NCI-H2171 (cell line): Measurements from ENCODE around the gene EIF2AK3.
"Not testable (repeated sequence)": the region's sequence is repeated elsewhere in the genome, so short reads cannot be mapped to it uniquely, and the experiment has no call there.

Experiments used
- DNase-seq: peaks from one replicate; lab custom pipeline; 2025; lab: John Stamatoyannopoulos, UW

Gene EIF2AK3

DNA sequence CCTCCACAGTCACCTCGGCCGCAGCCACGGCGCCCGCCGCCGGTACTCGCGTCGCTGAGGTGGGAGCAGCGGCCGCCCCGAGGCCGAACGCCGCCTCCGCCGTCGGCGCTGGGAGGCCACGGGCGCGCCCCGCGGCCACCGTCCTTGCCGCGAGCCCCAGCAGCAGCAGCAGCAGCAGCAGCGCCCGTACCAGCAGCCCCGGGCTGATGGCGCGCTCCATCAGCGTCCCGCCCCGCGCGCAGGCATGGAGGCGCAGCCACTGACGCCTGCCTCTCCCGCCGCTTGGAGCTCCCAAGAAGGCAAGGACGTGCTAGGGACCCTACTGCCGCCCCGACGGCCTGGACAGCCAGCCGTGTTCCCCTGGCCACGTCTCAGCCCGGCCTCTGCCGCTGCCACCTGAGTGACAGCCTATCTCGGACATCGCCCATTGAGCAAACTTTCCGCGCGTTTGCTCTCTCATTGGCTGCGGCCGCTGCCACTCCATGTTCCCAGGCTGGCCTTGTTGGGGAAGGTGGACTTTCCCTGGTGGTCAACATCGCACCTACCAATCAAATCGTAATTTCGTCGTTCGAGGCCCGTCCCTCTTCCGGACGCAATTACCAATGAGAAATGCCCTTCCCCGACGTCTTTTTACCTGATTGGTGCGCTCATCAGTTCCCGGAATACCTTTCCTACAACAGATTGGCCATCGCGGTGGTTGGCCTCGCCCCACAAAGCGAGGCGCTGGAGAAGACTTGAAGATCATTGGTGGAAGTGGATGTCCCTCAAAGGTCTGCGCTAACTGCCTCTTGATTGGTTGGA is at the start of gene EIF2AK3:
Gene EIF2AK3 (minus strand): TSS at position 410 of the 801 bp plus-strand sequence. CDS start 190 bp downstream, at position 220.
- DNase-seq: peak; percentile 96

DNA sequence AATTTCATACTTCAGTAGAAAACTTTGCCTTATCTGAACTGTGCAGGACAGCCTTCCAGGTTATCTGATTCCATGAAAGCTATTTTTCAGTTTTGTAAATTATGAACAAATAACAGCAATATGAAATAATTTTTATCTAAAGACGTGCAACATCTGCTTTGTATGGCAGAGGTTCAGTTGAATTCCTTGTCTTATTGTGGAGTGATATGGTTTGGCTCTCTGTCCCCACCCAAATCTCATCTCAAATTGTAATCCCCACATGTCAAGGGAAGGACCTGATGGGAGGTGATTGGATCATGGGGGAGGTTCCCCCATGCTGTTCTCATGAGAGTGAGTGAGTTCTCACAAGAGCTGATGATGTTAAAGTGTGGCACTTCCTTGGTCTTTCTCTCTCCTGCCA is 46.1 kb upstream of the EIF2AK3 start:
- DNase-seq: no peak

DNA sequence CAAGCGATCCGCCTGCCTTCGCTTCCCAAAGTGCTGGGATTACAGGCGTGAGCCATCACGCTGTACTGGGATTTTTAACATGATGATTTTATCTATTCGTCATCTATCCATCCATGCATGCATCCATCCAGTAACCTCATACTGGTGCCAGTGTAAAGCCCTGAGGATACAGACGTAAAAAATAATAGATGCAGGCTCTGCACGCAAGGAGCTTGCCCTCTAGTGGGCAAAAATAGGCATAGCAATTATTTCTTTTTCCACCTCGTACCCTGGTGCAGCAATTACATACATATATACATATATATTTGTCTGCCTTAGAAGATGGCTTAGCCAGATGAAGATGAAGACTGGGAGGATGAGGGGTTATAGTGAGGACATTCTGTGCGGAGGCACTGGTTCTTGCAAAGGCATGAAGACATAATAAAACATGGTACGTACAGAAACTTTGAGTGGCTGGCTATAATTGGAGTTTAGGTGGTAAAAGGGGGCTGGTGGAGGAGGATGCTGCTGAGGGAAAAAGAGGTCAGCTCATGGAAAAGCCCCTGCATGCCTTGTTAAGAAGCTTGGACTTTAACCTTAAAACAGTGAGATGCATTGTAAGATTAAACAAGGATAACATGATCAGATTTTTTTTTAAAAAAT is 44.6 kb upstream of the EIF2AK3 start:
- DNase-seq: peak; percentile 9

DNA sequence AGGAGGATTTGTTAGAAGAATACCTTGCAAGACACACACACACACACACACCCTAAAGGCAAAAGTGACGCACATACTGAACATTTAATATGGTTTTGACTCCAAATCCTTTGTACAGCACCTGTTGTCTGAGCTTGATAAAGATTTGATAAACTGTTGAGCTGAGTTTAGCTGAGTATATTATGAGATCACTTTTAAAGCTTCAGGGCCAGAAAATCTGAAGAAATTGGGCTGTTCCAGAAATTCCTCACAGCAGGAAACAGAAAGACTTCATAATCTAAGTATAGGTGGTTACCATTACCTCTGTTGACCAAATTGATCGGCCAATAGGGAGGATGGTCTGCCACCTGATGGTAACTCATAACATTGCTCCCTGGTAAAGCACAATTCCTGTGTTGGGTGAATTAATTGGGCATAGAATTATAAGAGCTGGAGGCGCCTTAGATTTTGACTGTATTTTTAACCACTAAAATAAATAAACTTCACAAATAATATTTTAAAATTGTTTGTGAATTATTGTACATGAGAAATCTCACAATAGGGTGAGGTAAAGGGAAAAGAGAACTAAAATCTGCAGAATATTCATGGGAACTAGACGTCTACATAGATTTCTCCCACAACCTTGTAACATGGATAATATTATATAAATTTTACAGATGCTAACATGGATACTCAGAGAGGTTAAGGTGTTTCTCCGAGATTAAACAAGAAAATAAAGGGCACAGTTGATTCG is 42.4 kb upstream of the EIF2AK3 start:
- no peak for DNase-seq

DNA sequence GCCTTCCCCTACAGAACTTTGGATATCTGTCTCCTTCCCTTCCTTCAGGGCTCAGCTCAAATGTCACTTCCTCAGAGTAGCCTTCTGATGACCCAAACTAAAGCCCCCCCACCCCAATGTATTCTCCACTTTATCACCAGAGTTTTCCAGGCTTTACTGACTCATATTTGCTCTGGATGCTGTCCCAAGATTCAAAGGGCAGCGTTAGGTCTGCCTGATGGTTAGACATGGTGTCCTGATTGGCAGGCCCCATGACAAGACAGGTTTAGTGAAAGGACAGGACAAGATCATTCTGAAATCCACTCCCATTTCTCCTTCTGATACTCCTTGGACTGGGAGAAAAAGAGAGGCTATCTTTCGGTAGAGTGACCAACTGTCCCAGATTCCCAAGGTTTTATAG is 41.6 kb upstream of the EIF2AK3 start:
- no peak for DNase-seq

DNA sequence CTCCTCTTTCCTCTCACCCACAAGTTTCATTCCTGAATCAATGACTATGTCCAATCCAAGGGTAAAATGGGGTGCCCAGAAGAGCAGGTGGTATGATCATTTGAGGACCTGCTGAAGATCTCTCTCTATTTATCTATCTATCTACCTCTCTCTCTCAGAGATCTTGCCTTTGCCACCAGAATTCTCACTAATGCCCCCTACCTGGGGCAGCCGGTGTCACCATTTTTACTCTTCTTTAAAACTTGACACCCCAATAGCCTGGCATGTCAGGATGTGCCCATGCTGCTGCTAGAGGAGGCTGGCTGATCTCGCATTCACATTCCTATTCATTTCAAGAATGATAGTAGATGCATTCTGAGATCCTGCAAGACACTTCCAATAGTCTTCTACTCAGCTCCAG is 40.0 kb upstream of the EIF2AK3 start:
- DNase-seq: no peak

DNA sequence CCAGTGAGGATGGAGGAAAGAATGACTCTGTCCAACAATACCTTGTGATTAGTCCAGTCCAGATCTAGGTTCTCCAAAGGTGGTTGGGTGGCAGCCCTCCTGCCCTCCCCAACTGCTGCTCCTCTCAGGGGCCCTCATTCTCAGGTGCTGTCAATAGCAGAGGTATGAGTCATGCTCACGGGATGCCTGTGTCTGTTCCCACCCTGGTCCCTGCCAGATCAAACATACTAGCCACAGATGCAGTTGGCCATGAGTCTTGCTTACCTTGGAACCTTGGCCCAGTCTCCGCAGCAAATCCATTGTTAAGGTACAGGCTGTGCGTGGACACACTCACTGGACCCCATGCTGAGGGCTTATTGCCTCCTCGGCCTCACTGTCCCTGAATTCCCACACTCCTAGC is 39.3 kb upstream of the EIF2AK3 start:
- no peak for DNase-seq

DNA sequence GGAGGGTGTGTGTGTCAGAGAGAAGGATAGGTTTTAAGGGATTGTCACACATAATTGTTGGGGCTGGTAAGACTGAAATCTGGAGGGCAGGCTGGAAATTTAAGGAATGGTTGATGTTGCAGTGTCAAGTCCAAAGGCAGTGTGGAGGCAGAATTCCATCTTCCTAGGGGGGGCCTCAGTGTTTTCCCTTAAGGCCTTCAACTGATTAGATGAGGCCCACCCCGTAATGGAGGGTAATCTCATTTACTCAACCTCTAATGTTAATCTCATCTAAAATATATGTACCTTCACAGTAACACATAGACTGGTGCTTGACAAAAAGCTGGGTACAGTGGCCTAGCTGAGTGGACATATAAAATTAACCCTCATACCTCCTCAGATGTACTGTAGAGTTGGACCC is 33.4 kb upstream of the EIF2AK3 start:
- no peak for DNase-seq

DNA sequence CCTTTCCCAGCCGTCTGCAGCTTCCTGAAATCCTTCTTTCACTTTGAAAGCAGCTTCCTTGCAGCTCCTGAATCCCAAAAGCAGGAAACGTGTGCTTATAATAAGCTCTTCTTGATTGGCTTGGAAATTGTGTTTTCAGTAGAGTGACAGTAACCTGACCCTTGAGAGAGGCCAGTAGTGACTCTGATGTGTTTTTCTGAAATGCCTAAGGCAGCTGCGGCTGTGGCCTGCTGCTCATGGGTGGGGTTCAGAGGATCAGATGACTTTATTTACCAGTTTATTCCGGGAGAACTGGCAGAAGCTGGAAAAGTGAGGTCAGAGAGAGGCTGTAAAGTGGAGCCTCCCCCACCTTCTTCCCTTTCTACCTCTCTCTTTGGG is 32.3 kb upstream of the EIF2AK3 start:
- DNase-seq: peak; percentile 77

DNA sequence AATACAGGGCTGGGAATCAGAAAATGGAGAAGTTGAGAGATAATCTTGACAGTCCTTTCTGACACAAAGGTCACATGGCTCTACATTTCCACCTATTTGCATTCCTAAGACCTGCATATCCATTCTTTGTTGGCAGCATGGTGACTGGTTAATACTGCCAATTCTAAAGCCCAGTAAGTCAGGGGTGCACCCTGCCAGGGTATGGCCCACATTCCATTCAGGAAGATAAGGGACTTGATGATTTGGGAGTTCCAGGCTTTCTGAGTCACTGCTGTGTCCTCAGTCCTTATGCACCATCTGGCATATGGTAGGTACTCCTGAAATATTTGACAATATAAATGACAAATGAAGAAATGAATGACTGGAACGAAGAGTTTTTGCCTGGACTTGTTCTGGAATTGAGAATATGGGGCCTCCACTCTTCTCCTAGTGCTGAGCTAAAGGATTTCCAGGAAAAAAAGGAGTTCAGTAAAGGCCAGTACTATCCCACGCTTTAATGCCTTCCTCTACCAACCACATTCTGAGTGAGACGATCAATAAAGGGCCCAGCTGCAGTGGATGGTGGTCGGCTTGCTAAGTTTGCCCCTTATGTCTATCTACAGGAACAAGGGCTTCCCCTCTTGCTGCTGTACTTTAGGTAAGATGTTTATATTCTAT is 31.7 kb upstream of the EIF2AK3 start:
- DNase-seq: peak; percentile 32

DNA sequence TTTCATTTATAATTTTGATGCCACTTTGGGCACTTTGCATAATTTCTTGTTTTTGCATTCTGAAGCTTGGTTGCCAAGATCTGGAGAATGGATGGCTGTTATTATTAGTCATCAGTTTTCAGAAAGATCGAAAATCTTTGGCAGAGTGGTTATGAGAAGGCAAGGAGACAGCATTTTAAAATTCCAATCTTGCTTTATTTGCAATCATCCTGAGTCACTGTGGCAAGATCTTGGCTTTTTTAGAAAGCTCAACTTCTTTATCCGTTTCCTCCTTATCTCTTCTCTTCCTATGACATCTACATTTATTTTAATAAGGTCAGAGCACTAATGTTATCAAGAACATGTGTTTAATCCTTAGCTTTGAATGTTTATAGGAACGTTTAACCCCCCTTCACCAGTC is 31.1 kb upstream of the EIF2AK3 start:
- no peak for DNase-seq

DNA sequence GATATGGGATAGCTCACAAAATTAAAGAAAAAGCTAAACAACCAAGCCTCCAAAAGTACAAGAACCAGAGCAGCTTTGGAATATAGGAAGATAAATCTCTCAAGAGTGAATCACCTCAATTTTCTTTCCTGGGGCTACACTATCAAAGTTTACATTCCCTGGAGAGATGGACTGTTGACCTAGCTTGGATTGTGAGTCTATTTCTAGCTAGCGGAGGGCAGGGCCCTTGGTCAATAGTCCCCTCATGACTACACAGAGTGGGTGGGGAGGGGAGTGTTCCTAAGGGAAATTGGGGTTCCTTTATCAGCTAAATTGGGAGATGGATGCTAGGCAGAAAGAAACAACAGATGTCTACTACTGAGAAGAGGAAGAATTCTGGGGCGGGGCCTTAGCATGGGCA is 29.9 kb upstream of the EIF2AK3 start:
- DNase-seq: no peak

DNA sequence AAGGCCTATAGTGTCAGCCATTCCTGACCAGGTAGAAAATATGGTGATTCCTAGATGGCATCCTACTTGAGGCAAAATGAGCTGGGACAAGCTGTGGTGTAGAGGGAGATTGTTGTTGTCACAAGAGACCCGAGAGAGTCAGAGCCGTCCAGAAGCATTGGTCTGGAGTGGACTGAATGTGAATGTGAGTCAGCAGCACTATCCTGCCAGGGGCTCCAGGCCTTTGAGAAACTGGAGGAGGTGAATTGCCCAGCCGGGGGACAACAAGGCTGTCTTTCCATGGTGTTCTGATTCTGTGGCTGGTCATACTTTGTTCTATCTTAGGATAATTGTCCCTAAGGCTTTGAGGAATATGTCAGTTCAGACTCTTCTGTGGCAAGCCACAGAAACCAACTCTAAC is 29.4 kb upstream of the EIF2AK3 start:
- DNase-seq: no peak

DNA sequence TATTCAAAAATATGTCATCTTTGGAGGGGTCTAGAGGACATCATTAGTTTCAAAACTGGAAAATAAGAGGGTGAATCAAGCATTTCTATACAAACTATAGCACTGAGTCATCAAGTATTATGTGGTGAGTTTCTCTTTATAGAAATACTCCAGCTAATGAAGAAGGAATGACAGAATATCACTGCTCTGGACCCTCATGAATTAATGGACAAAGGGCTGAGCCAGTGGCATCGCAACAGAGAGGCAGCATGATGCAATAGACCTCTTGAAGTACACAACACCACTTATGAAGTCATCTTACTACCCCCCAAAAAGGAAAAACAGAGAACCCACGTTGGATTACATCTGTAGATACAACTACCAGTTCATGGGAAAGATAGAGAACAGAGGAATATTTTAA is 27.4 kb upstream of the EIF2AK3 start:
- no peak for DNase-seq

DNA sequence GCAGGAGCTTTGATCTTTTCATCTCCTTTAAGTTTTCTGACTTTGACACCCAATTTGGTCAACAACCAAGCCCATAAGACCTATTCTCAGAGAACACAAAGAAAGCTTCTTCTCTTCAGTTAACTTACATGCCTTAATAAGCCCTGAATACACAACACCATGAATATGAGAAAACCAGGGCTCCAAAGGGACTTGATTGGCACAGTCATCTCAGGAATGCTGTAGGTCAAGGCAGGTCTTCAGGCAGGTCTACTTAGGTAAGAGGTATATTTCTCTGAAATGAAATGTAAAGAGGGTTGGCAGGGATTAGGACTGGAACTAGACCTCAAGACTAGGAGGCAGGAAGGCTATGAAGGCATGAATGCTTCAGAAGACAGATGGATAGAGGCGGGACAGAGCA is 24.4 kb upstream of the EIF2AK3 start:
- no peak for DNase-seq

DNA sequence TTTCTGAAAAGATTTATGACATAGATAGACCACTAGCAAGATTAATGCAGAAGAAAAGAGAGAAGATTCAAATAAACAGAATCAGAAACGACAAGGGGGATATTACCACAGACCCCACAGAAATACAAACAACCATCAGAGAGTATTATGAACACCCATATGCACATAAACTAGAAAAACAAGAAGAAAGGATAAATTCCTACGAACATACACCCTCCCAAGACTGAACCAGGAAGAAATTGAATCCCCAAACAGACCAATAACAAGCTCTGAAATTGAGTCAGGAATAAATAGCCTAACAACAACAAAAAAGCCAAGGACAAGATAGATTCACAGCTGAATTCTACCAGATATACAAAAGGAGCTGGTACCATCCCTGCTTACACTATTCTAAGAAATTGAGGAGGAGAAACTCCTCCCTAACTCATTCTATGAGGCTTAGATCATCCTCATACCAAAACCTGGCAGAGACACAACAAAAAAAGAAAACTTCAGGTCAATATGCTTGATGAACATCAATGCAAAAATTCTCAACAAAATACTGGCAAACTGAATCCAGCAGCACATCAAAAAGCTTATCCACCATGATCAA is 18.1 kb upstream of the EIF2AK3 start:
- not testable (repeated sequence) for DNase-seq

DNA sequence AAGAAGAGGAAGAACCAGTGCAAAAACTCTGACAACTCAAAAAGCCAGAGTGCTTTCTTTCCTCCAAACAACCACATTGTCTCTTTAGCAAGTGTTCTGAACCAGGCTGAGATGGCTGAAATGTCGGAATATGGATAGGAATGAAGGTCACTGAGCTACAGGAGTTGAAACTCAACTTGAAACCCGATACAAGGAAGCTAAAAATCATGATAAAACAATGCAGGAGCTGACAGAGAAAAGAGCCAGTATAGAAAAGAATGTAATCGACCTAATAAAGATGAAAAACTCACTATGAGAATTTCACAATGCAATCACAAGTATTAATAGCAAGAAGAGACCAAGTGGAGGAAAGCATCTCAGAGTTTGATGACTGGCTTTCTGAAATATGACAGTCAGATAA is 15.0 kb upstream of the EIF2AK3 start:
- DNase-seq: no peak

DNA sequence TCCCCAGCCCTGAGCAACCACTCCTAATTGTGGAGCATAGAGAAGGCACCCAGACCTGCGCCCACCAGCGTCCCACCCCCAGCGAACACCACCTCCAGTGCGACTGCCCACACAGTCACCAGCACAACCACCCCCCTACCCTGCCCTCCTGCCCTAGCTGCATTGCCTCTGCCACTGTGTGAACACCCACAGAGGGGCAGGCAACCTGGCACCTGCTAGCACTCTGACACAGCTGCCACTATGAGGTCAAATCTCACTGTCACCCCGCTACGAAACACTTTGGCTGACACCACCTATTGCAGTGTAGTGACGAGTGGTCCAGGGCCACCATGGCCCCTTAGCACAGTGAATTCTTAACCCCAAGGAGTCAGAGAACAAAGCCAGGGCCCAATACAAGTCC is 14.1 kb upstream of the EIF2AK3 start:
- DNase-seq: no peak

DNA sequence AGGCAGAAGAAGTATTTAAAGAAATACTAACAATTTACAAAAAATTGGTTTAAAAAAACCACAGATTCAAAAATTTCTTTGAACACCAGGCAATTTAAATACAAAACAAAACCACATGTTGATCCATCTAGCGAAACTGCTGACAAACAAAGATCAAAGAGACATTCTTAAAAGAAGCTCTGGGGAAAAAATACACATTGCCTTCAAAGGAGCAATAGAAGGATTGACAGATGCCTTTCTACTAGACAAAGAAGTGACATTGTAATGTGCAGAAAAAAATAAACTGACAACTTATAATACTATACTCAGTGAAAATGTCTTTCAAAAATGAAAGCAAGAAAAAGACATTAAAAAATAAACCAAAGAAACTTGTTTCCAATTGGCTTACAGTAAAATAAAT is 12.6 kb upstream of the EIF2AK3 start:
- no peak for DNase-seq

DNA sequence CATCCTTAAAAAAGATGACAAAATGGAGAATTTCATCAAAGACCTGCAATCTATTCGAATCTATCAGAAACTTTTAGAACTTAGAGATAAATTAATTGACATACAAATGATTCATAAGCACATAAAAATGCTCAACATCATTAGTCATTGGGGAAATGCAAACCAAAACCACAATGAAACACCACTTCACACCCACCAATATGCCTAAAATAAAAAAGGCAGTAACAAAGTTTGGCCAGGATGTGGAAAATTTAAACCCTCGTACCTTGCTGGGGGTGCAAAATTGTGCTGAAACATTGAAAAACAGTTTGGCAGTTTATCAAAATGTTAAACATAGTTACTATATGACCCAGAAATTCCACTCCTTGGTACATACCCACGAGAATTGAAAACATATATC is 11.5 kb upstream of the EIF2AK3 start:
- DNase-seq: no peak

DNA sequence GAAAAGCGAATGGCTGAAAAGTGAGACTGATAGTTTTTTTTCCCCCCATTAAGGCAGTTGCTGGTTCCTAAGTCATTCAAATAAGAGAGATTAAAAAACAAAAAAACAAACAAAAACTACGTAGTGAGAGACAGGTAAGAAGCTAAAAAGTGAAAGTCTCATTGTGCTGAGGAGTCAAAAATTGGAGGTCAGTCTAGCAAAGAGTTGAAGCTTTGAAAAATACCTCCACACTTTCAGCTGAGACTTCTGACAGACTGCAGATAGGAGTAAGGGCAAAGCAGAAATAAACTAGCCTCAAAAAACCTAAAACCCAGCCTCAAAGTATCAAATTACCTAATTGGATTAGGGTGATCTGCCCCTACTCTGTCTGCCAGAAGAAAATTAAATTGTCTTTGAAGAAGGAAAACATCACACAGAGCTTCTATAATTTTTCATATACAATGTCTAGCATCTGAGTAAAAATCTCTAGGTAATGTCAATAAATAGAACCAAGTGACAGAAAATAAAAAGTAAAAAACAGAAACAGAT is 10.9 kb upstream of the EIF2AK3 start:
- no peak for DNase-seq

DNA sequence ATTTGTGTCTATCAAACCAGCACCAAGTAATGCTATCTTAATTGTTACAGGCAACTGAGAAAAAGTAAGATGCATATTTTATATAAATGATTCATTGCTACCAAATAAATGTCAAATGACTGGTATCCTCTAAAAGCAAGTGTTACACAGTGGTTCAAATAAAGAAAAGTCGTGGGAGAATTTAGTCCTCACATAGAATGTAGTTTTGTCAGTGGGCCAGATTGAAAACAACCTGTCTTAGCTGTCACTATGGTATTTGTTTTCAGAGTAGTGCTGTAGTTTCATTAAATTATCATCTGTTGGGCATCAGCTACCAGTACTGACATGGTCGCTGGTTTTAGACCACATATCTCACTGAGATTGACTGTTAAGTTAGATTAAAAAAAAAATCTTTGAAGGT is 10.2 kb upstream of the EIF2AK3 start:
- no peak for DNase-seq
